HG03565 (cell line): Measurements from ENCODE around the gene POLR2F.

Source experiments
- ATAC-seq: cut with Tn5 transposase; IDR thresholded peaks from one replicate; pipeline ENCODE4 v1.9.1; 2021; ENCODE audit warnings: mild to moderate bottlenecking, moderate library complexity; ENCODE audit not compliant: unreplicated experiment

Gene POLR2F

DNA sequence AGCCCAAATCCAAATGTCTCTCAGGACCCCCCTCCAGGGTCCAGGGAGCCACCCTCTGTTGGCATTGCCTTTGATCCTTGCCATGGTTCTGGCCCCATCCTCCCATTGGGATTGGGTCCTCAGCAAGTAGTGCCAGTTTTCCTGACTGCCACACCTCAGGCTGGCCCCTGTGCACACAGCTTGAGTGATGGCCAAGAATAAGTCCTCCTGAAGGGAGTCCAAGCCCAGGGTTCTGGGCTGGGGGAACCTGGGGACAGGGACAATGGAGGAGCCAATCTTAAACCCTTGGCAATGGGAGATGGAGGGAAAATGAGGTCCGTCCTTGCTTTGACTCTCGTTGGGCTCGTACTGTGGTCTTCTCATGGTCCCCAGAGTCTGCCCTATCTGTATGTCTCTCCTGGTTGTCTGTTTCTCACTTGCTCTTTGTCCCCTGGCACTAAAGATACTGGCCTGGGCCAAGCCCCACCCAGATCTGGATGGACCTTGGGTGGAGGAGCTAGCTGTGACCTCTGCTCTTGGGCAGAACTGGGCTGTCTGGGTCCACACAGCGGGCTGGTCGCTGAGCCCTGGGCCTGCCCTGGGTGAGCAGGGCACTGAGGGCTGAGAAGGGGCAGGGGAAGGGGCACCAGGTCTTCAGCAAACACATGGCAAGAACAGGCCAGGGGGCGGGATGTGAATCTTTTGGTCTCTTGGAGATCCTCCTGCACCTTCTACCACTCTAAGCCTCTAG, 27.9 kb downstream of the POLR2F start:
- no peak for ATAC-seq

DNA sequence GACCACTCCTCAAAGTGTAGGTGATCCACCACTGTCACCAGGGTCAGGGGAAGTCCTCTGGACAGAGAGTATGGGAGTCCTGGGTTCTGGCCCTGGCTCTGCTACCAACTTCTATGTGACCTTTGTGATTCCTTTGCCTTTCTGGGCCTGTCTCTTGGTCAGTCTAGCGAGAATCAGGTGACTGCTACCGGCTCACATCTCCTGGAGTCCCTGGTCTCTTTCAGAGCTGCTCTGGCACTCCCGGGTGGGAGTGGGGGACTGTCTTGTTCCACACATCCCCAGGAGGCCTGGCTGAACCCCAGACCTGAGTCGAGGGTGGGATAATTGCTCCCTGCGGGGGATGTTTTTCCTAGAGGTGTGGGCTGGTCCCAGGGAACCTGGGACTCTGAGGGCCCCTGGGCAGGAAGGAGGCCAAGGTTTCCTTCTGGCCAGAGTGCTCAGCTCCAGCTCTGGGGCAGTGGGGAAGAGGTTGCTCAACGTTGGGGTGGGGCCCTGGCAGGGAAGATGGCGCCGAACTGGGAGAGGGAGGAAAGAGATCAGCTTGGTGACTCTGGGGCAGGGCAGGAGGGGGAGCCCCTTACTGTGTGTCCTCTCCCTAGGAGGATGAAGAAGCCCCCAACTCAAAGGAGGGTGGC, 28.8 kb downstream of the POLR2F start:
- ATAC-seq = no peak

DNA sequence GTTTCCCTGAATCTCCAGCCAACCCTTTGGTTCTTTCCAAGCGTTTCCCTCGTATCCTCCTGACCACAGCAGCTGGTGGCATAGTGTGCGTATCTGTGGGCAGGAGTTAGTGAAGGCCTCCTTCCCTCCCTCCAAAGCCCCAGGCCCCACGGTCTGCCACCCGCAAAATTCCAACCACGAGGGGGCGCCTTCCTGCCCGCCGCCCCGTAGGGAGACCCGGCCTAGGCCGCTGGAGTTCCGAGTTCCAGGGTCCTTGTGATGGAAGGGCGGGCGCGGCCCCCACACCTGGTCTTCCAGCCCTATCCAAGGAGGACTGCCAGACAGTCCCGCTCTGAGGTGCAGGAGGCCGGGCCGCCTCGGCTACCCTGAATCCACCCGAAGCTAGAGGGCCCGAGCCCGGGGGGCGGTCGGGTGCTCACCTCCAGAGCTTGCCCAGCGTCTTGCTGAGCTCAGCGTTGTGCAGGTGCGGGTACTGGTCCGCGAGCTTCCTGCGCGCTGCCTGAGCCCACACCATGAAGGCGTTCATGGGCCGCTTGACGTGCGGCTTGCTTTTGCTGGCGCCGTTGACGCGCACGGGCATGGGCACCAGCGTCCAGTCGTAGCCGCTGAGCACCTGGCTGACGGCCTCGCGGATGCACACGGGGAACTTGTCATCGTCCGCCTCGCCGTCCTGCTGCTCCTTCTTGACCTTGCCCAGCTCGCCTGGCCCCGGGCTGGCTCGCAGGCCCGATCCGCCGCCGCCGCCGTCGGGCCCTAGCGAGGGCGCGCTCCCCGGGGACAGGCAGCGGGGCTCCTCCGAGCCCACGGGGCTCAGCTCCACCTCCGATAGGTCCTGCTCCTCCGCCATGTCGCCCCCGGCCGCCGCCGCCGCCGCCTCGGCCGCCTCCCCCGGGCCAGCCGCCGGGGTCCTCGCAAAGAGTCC, 29.7 kb downstream of the POLR2F start:
- ATAC-seq = no peak

DNA sequence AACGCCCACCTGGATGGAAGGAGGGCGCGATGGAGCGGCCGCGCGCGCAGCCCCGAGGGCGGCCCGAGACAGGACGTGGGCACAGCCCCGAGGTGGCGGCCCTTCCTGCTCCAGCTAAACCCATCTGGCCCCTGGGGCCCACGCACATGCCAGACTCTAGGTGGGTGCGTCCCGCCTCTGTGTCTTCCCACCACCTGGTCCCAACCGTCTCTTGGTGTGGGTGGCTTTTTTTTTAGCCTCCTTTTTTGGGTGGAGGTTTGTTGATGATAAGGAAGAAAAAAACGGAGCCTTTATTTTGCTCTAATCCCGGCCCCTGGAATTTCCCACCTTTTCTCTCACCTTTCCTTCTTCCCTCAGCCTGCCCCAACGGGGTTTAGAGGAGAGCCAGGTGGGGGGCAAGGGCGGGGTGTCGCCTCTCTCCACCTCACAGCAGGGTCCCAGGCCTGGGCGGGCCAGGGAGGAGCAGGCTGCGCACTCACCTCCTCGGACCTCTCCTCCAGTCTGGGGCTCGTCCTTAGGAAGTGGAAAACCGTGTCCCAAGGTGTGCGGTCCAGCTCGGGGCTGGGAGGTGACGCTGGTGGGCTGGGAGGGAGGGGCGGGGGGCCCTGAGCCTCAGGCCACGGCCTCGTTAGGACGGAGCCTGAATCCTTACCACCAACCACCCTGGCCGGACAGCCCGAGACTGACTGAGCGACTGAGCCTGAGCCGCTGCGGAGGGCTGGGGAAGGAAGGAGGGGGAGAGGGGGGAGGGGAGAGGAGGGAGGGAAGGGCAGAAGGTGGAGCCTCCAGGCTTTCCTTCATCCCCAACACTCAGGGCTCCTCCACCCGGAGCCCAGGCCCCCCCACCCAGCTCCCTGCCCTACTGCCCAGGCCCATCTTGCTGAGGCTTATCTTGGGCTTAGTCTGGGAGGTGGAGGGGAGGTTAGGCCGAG, 30.6 kb downstream of the POLR2F start, which contains the start of gene SOX10:
TSS of gene SOX10 (minus strand) at position 696 of the 932 bp plus-strand sequence. CDS start 771 bp downstream, outside the sequence.
- no peak for ATAC-seq

DNA sequence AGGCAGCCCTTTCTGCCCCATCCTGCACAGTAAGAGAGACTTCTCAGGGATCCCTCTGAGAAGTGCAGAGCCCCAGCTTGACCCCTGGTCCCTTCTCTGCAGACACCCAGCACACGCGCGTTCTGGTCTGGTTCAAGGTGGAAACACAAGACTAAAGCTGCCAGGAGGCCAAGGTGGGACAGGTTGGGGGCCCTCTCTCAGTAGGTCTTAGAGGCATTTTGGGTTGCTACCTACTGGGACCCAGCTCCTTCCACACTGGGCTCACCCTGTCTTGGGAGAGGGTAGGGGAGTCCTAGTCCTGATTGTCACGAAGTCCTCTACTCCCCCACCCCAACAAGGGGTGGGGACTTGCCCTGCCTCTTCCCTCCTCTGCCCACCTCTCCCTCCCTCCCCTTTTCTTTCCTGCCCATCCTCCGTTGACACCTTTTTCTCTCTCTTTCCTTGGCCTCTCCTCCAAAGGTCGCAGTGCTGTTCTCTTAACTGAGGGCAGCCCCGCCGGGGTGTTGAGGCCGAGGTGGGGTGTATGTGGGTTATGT, 31.6 kb downstream of the POLR2F start:
- no peak for ATAC-seq

DNA sequence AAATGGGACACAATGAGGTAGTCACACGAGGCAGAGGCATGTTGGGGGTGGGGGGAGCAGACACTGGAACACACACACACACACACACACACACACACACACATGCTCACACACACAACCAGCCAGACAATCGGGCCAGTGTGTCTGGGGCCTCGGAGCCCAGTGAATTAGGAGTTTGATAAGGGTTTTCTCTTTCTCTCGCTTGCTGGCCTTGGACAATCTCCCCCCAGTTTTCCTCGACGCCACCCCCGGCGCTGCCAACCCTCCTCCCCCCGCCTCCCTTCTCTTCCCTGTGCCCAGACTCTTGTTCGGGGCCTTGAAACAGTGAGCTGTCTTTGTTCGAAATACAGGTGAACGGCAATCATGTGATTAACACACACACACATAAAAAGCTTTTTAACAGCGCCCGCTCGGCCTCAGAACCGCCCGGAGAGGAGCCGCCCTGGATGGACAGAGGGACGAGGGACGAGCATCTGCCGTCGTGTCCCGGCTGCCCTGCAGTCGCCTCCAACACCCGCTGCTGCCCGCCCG, 32.3 kb downstream of the POLR2F start:
- ATAC-seq = no peak

DNA sequence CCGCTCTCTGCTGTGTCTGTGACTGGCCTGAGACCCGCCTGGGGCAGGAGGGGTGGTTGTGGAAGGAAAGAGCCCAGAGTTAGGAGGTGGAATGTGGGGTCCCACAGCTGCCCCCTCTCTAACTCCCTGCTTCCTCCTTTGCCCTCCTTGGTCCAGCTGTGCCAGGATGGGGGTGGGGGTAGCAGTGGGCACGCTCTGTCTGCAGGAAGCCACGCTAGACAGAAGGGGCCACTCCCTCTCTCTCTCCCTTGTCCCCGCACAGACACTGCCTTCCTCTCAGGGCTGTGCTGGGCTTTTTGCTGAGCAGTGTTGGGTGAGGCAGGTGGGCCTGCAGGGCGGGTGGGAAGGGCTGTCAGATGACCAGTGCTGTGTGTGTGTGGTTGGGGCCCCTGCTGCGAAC, 32.9 kb downstream of the POLR2F start:
- ATAC-seq = no peak

DNA sequence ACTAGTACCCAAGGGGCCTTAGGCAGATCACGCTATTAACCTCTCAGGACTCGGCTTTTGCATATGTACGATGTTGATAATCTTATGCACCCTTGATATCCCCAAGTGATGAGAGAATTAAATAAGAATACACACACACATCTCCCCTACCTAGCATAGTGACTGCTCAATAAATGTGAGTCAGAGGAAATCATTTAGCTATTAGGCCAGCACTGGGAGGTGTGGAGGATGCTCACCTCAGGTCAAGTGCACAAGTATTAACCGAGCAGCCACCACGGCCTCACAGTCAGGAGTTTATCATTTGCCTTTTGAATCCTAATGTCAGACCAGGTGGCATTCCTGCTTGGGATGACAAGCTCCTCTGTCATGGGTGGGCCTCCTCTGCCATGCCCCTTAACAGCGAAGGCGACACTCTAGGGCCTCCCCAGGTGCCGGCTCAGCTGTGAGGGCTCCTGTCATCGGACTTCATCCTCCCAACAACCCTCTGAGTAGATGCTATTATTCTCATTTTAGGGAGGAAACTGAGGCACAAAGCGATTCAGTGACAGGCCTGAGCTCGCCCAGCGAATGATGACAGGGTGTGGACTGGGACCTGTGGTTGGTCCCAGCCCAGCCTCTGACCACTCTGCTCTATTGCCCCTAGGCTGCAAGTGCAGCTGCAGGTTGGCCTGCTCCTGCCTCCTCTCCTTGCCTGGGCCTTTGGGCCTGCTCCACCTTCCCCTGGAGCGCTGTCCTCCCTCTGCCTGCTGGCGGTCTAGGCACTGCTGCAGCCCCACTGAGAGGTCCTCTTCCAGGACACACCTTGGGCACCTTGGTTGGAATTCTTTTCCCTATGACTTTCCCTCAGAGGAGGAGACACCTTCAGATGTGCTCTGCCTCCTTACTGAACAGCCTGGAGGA, 35.9 kb downstream of the POLR2F start:
- no peak for ATAC-seq

DNA sequence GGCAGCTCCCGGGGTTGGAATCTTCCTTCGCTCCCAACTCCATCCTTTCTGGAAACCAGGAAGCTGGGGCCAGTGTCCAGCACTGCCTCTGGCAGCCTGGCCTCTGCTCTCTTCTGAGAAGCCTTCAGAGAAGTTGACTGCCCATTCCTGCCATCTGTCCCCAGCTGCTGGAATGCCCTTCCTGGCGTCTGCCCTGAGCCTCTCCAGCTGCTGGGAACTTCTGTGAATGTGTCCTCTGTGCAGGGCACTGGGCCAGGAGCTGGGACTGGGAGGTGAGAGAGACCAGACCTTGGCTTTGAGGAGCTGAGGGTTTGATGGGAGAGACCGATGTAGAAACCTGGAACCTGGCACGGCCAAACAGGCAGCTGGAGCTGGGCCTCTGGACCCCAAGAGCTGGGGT, 36.8 kb downstream of the POLR2F start:
- ATAC-seq = no peak

DNA sequence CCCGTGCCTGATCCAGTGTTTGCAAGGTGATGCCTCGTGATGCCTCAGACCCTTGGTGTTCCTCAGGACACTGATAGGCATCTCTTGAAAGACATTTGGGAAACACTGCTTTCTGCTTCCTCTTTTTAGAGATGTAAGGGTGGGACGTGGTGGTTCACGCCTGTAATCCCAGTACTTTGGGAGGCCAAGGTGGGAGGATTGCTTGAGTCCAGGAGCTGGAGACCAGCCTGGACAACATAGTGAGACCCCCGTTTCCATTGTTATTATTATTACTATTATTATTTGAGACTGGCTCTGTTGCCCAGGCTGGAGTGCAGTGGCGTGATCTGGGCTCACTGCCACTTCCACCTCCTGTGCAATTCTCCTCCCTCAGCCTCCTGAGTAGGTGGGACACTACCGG, 37.4 kb downstream of the POLR2F start:
- no peak for ATAC-seq

DNA sequence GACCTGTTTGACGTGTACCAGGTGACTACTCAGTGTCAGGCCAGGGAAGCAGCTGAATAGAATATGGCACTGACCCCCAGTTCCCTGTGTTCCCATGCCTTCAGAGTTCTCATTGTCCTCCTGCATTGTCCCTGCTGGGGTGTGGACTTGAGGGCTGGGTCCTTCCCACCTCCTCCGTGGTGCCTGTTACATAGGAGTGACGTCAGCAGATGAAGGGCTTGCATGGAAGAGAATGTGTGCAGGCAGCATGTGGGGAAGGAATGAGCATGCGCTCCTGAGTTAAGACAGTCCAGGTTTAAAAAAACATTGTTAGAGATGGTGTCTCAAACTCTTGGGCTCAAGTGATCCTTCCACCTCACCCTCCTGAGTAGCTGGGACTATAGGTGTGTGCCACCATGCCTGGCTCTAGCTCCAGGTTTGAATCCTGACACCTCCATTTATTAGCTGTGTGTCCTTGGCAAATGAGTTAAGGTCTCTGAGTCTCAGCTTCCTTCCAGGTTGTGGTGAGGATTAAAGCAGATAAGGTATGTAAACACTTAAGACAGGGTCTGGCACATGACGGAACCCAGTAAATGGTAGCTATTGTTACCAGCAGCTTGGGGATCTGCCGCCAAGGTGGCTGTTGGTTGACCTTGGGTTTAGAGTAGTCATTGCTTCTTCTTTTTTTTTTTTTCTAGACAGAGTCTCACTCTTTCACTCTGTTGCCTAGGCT, 38.4 kb downstream of the POLR2F start:
- no peak for ATAC-seq

DNA sequence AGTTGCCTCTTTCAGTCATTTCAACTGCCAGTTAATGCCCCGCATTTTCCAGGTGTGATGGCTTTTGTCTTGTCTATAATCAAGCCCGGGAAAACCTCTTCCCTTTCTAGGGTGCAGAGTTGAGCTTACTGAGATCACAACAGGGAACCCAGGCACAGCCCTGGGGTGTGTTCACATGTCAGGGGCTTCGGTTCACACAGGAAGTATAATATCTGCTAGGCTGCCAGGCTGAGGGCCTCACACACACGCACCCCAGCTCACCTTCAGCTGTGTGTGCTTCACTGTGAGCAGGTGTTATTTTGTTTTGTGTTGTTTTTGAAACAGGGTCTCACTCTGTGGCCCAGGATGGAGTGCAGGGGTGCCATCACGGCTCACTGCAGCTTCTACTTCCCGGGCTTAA, 40.5 kb downstream of the POLR2F start:
- no peak for ATAC-seq

DNA sequence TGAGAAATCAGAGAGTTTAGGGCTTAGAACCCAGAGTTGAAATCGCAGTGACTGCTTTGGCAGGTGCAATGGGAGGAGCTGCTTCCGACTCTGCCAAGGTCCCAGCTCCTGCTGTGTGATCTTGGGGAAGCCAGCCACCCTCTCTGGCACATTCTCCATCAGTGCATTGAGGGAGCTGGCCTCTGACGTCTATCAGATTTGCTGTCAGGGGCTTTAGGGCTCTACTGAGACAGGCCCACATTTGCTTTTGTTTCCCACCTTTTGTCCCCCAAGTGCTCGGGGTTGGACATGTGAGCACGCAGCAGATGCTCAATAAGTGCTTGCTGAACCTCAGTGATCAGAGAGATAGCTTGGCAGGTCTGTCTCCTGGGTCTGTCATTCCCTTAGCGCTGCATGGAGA, 41.5 kb downstream of the POLR2F start:
- ATAC-seq = no peak

DNA sequence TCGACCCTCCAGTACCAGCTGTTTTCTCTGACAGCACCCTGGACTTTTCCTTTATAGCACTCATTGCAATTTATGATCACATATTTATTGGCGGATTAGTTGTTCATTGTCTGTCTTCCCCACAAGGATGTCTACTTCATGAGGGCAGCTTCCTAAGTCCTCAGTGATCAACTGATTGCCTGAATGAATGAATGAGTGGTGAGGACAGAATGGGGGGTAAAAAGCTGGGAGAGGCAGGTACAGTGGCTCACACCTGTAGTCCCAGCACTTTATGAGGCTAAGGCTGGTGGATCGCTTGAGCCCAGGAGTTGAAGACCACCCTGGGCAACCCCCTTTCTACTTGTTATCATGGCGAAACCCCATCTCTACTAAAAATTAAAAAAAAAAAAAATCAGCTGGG, 42.0 kb downstream of the POLR2F start:
- no peak for ATAC-seq

DNA sequence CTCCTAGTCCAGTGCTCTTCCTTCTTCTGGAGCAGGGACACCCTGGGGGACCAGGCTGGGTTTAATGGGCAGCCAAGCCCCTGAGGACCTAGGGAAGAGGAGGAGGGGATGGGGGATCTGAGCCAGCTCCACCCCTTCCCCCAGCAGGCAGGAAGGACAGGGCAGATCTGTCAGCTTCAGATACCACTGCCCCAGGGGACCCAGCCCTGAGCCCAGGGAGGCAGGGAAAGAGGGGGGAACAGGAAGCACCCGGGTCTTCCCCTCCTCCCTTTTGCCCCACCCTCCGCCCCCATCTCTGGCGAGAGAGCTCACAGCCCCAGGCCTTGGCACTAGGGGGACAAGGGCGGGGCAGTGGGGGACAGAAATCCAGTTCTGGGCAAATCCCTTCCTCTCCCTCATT, 42.6 kb downstream of the POLR2F start:
- ATAC-seq = no peak

DNA sequence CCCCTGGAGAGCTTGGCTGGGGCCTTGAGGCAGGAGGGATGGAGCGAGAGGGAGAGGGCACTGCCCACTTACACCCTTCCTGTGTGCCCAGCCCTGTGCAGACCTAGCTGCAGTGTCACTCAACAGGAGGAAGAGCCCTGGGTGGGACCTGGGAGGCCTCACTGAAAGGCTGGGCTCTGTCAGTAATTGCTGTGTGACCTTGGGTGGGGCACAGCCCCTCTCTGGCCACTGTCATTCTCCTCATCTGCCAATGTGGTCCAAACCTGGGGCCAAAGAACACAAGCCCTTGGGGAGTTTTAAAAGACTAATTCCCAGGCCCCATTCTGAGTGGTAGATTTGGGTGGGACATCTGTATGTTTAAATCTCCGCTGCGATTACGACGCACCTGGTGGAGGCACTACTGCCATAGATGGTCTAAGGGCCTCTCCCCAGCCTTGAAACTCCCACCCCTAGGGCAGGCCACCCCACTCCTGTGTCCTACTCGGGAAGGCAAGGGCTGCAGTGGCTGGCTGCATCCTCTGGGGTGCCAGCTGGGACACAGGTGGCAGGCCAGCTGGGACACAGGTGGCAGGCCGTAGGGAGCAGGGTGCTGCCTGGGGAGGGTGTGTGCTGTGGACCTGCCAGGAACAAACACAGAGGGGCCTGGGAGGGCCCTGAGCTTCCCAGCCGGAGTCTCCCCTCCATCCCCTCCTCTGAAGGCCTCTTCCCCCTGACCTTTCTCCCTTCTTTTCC, 43.2 kb downstream of the POLR2F start:
- no peak for ATAC-seq

DNA sequence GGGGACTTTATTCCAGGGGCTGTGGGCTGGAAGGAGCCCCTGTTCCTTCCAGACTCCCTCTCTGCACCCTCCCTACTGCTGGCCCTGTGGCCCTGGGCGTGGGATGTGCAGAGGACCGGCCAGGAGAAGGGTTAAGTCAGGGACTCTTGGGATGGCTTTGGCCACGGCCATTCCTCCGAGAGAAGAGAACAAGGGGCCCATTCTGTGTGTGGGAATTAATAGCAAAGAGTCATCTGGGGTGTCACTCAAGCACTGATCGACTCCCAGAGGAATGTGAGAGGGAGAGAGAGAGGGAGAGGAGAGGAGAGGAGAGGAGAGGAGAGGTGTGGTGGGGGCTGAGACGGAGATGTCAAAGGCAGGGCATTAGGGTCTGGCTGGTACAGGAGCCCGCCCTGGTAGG, 45.0 kb downstream of the POLR2F start:
- no peak for ATAC-seq

DNA sequence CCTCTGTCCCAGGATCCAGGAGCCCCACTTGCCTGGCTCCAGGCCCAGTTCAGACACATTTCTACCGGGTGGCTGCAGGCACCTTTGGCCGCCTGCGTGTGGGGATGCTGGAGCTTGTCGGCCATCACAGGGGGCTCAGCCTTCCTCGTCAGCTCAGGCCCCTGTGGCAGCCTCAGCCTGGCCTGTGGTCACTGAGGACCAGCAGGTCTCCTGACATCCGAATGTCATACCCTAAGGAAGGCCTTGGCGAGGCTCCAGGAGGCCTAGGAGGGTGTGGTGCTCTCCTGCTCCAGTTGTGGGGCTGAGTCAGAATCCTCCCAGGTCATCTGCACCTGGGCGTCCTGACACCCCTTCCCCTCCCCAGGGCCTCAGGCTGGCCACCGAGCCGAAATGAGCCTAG, 45.7 kb downstream of the POLR2F start:
- no peak for ATAC-seq
